Activated T-helper 1 cell treated with anti-CD3 and anti-CD28 coated beads, Interleukin-12 subunit alpha, Interleukin-12 subunit beta, Interleukin-2, Interleukin-4 antibody, amounts not matched to agents 30 ng/mL and 10 ng/mL and 1 ng/mL, durations not matched to agents 14 hours and 24 hours and 36 hours (primary cell): ENCODE data around the gene NTF3. TPM values are rescaled to one million over a fixed set of nuclear protein-coding genes. Genes with fewer than 3 reads are reported as not detected.

Source experiments
- DNase-seq: peaks from one replicate; pipeline ENCODE4 v3.0.0; 2021; ENCODE audit warnings: low spot score
- H3K27ac Mint-ChIP-seq: one replicate; pipeline ENCODE4 v1.8.0; 2021; ENCODE audit warnings: mild to moderate bottlenecking, mixed read lengths
- H3K27me3 Mint-ChIP-seq: one replicate; pipeline ENCODE4 v1.8.0; 2022; ENCODE audit warnings: mild to moderate bottlenecking, moderate library complexity, mixed read lengths; ENCODE audit not compliant: insufficient read depth
- H3K36me3 Mint-ChIP-seq: one replicate; pipeline ENCODE4 v1.8.0; 2021; ENCODE audit warnings: low read depth, mixed read lengths
- H3K4me1 Mint-ChIP-seq: one replicate; pipeline ENCODE4 v1.8.0; 2021; ENCODE audit warnings: low read depth, mixed read lengths
- H3K4me3 Mint-ChIP-seq: one replicate; pipeline ENCODE4 v1.8.0; 2021; ENCODE audit warnings: mild to moderate bottlenecking, moderate library complexity, mixed read lengths
- H3K9me3 Mint-ChIP-seq: one replicate; pipeline ENCODE4 v1.8.0; 2021; ENCODE audit warnings: mixed read lengths
- intact Hi-C: fragments of 100-400 bp; cut with micrococcal nuclease; formaldehyde crosslinking; loops from one replicate; pipeline ENCODE4 v1.15.1; 2024
- total RNA-seq: library from RNA; stranded (reverse); gene quantifications from 2 replicates; pipeline ENCODE4 v1.2.3, GENCODE V29; 2022

NTF3 gene
- total RNA-seq, 1 donor from 2014 or later: not detected

GRCh38 chr12:5473076-5473782, 41.3 kb downstream of the NTF3 start:
- H3K27ac Mint-ChIP-seq: no peak overlapping the region

GRCh38 chr12:5473783-5474116, 41.8 kb downstream of the NTF3 start:
- no peaks in the 10 kb centered on the region for H3K9me3 Mint-ChIP-seq

More at GRCh38 chr12:5473076-5473782, 41.3 kb downstream of the NTF3 start:
- Mint-ChIP-seq H3K9me3 (no peaks in the 10 kb centered on the region), H3K36me3 (no peaks in the 10 kb centered on the region), H3K4me1 (no peaks in the 10 kb centered on the region), H3K4me3 (no peak overlapping the region), H3K27me3 (peaks cover 3% of the 10 kb centered on the region)
- DNase-seq: no peak
- intact Hi-C loops: no loop called here

GRCh38 chr12:5476356-5476755, 44.4 kb downstream of the NTF3 start:
- no peaks in the 10 kb centered on the region for H3K4me1 Mint-ChIP-seq
- no peak for DNase-seq

More at GRCh38 chr12:5473783-5474116, 41.8 kb downstream of the NTF3 start:
- no peak overlapping the region for H3K27ac Mint-ChIP-seq
- DNase-seq: no peak
- no peaks in the 10 kb centered on the region for H3K4me1 Mint-ChIP-seq
- intact Hi-C loops: no loop called here
- no peaks in the 10 kb centered on the region for H3K36me3 Mint-ChIP-seq
- H3K4me3 Mint-ChIP-seq: no peak overlapping the region
- peaks cover 3% of the 10 kb centered on the region for H3K27me3 Mint-ChIP-seq

GRCh38 chr12:5478081-5478706, 46.3 kb downstream of the NTF3 start:
- Mint-ChIP-seq H3K27me3 (peaks cover 3% of the 10 kb centered on the region), H3K27ac (no peak overlapping the region), H3K4me3 (no peak overlapping the region), H3K36me3 (no peaks in the 10 kb centered on the region), H3K9me3 (no peaks in the 10 kb centered on the region), H3K4me1 (no peaks in the 10 kb centered on the region)
- no peak for DNase-seq
- intact Hi-C loops: no loop called here

More at GRCh38 chr12:5476356-5476755, 44.4 kb downstream of the NTF3 start:
- no peak overlapping the region for H3K4me3 Mint-ChIP-seq
- no peaks in the 10 kb centered on the region for H3K36me3 Mint-ChIP-seq
- H3K27ac Mint-ChIP-seq: no peak overlapping the region
- intact Hi-C loops: no loop called here
- peaks cover 3% of the 10 kb centered on the region for H3K27me3 Mint-ChIP-seq
- no peaks in the 10 kb centered on the region for H3K9me3 Mint-ChIP-seq

GRCh38 chr12:5479761-5480160, 47.9 kb downstream of the NTF3 start:
- intact Hi-C loops: no loop called here
- no peak overlapping the region for H3K4me3 Mint-ChIP-seq
- H3K9me3 Mint-ChIP-seq: no peaks in the 10 kb centered on the region
- H3K27me3 Mint-ChIP-seq: peaks cover 3% of the 10 kb centered on the region
- no peak for DNase-seq
- H3K36me3 Mint-ChIP-seq: no peaks in the 10 kb centered on the region
- H3K27ac Mint-ChIP-seq: no peak overlapping the region
- no peaks in the 10 kb centered on the region for H3K4me1 Mint-ChIP-seq

- Mint-ChIP-seq H3K27me3 (peaks cover 3% of the 10 kb centered on the region), H3K4me3 (no peak overlapping the region), H3K4me1 (no peaks in the 10 kb centered on the region), H3K9me3 (no peaks in the 10 kb centered on the region), H3K27ac (no peak overlapping the region), H3K36me3 (no peaks in the 10 kb centered on the region)
- intact Hi-C loops: no loop called here
- DNase-seq: no peak
Measured at GRCh38 chr12:5480218-5480937, 48.5 kb downstream of the NTF3 start.

GRCh38 chr12:5480938-5481303, 49.0 kb downstream of the NTF3 start:
- no peaks in the 10 kb centered on the region for H3K36me3 Mint-ChIP-seq
- no peaks in the 10 kb centered on the region for H3K27me3 Mint-ChIP-seq
- no peaks in the 10 kb centered on the region for H3K9me3 Mint-ChIP-seq
- no peak overlapping the region for H3K27ac Mint-ChIP-seq
- no peak overlapping the region for H3K4me3 Mint-ChIP-seq
- DNase-seq: no peak
- intact Hi-C loops: no loop called here
- H3K4me1 Mint-ChIP-seq: no peaks in the 10 kb centered on the region

GRCh38 chr12:5481645-5482044, 49.7 kb downstream of the NTF3 start:
- no peak overlapping the region for H3K4me3 Mint-ChIP-seq
- intact Hi-C loops: no loop called here
- no peaks in the 10 kb centered on the region for H3K36me3 Mint-ChIP-seq
- no peak for DNase-seq
- H3K27me3 Mint-ChIP-seq: no peaks in the 10 kb centered on the region
- no peaks in the 10 kb centered on the region for H3K9me3 Mint-ChIP-seq
- H3K27ac Mint-ChIP-seq: no peak overlapping the region
- H3K4me1 Mint-ChIP-seq: no peaks in the 10 kb centered on the region

GRCh38 chr12:5484426-5484825, 52.5 kb downstream of the NTF3 start:
- DNase-seq: no peak
- no peaks in the 10 kb centered on the region for H3K27me3 Mint-ChIP-seq
- no peaks in the 10 kb centered on the region for H3K4me1 Mint-ChIP-seq
- intact Hi-C loops: no loop called here
- H3K4me3 Mint-ChIP-seq: no peak overlapping the region
- H3K36me3 Mint-ChIP-seq: no peaks in the 10 kb centered on the region
- H3K27ac Mint-ChIP-seq: no peak overlapping the region
- H3K9me3 Mint-ChIP-seq: no peaks in the 10 kb centered on the region

- intact Hi-C loops: no loop called here
- Mint-ChIP-seq H3K4me3 (no peak overlapping the region), H3K27ac (no peak overlapping the region), H3K27me3 (no peaks in the 10 kb centered on the region), H3K4me1 (no peaks in the 10 kb centered on the region), H3K9me3 (no peaks in the 10 kb centered on the region), H3K36me3 (no peaks in the 10 kb centered on the region)
- DNase-seq: no peak
Measured at GRCh38 chr12:5485454-5485853, 53.5 kb downstream of the NTF3 start.

GRCh38 chr12:5487076-5487475, 55.2 kb downstream of the NTF3 start:
- Mint-ChIP-seq H3K27me3 (no peaks in the 10 kb centered on the region), H3K36me3 (no peaks in the 10 kb centered on the region), H3K9me3 (no peaks in the 10 kb centered on the region), H3K27ac (no peak overlapping the region), H3K4me1 (no peaks in the 10 kb centered on the region), H3K4me3 (no peak overlapping the region)
- intact Hi-C loops: no loop called here
- DNase-seq: no peak

- Mint-ChIP-seq H3K27me3 (no peaks in the 10 kb centered on the region), H3K4me3 (no peak overlapping the region), H3K36me3 (no peaks in the 10 kb centered on the region), H3K27ac (no peak overlapping the region), H3K4me1 (no peaks in the 10 kb centered on the region), H3K9me3 (no peaks in the 10 kb centered on the region)
- intact Hi-C loops: no loop called here
- no peak for DNase-seq
Measured at GRCh38 chr12:5487948-5488625, 56.2 kb downstream of the NTF3 start.

- intact Hi-C loops: no loop called here
- Mint-ChIP-seq H3K27me3 (no peaks in the 10 kb centered on the region), H3K9me3 (no peaks in the 10 kb centered on the region), H3K36me3 (no peaks in the 10 kb centered on the region), H3K27ac (no peak overlapping the region), H3K4me3 (no peak overlapping the region), H3K4me1 (no peaks in the 10 kb centered on the region)
- DNase-seq: no peak
Measured at GRCh38 chr12:5488626-5488955, 56.7 kb downstream of the NTF3 start.
